ENCODE results near the gene ARHGAP19. TPM values are rescaled to one million over a fixed set of nuclear protein-coding genes. Genes with fewer than 3 reads are reported as not detected.

The ARHGAP19 gene
- total RNA-seq, 1 experiment from 2014 or later, result 33.2 TPM

- TF ChIP-seq CTCF (conservative IDR thresholded peaks at IDR 0.05), result no peak
- Histone ChIP-seq H4K20me1 (ENCODE audit: control insufficient read depth, insufficient read depth, insufficient read length) (no peaks in the 10 kb centered on the region), H3K23ac (ENCODE audit: insufficient read length, low read depth, low read length) (no peak overlapping the region), H3K14ac (ENCODE audit: insufficient read depth, low read length) (no peak overlapping the region), H2AK5ac (ENCODE audit: insufficient read length, low read length) (no peak overlapping the region), H2BK5ac (ENCODE audit: insufficient read length, low read length) (no peak overlapping the region), H2BK20ac (ENCODE audit: low read depth, low read length, poor library complexity, severe bottlenecking) (no peak overlapping the region), H4K5ac (ENCODE audit: insufficient read length, low read depth, low read length) (no peak overlapping the region), H3K18ac (ENCODE audit: insufficient read length, low read depth, low read length) (no peak overlapping the region), H3K9ac (ENCODE audit: extremely low read depth, insufficient read length, low read length) (no peak overlapping the region), H4K91ac (ENCODE audit: insufficient read length, low read depth, low read length) (no peak overlapping the region), H3T11ph (ENCODE audit: low read length) (no peak overlapping the region), H2BK15ac (ENCODE audit: low read depth, low read length) (no peak overlapping the region), H3K4me2 (ENCODE audit: insufficient read depth, insufficient read length, low read length) (no peak overlapping the region), H3K79me1 (ENCODE audit: insufficient read depth, low read depth, low read length, poor library complexity, severe bottlenecking) (no peaks in the 10 kb centered on the region), H4K8ac (replicated peaks; ENCODE audit: insufficient read length, low read depth, low read length) (no peak overlapping the region), H3K4ac (ENCODE audit: low read depth, low read length) (no peak overlapping the region), H2BK12ac (ENCODE audit: insufficient read length, low read depth, low read length) (no peak overlapping the region), H2AFZ (ENCODE audit: low read length) (no peak overlapping the region), H3K23me2 (ENCODE audit: insufficient read length, low read depth, low read length, poor library complexity, severe bottlenecking) (no peaks in the 10 kb centered on the region), H3K27ac (ENCODE audit: insufficient read length, low read depth, low read length) (no peak overlapping the region), H3K79me2 (ENCODE audit: insufficient read depth, low read length) (no peaks in the 10 kb centered on the region), H3K4me1 (ENCODE audit: insufficient read depth, low read length) (no peaks in the 10 kb centered on the region), H3K56ac (ENCODE audit: insufficient read length, low read depth, low read length) (no peak overlapping the region), H3K9me3 (ENCODE audit: control insufficient read depth, low read depth, low read length) (no peaks in the 10 kb centered on the region), H2BK120ac (ENCODE audit: low read depth, low read length, poor library complexity, severe bottlenecking) (no peak overlapping the region), H3K27me3 (ENCODE audit: insufficient read depth, low read length) (no peaks in the 10 kb centered on the region)
- Mint-ChIP-seq H3K4me3 (no peak overlapping the region), H3K4me1 (peaks cover 0 to 2% of the 10 kb centered on the region in 2 experiments; a peak in 2 of 4 replicates), H3K9me3 (no peaks in the 10 kb centered on the region), H3K27ac (no peak overlapping the region), H3K36me3 (ENCODE audit: insufficient read depth in 1 of 3, low read depth in 3 of 3) (peaks cover 2 to 44% (median 34%) of the 10 kb centered on the region in 3 experiments; a peak in 6 of 7 replicates), H3K27me3 (ENCODE audit: low read depth) (no peaks in the 10 kb centered on the region)
- WGBS (ENCODE audit: extremely low coverage, insufficient read length, low lambda C conversion rate), result no CpG with 5 or more reads among the region's 3 CpGs
- no peak for DNase-seq
These were observed 64.2 kb downstream of the ARHGAP19 start for GRCh38 chr10:97228130-97228774.
